ENCODE measurements around the gene RAB3B.
"Not testable (repeated sequence)": the region's sequence is repeated elsewhere in the genome, so short reads cannot be mapped to it uniquely, and the experiment has no call there.

Gene RAB3B

DNA sequence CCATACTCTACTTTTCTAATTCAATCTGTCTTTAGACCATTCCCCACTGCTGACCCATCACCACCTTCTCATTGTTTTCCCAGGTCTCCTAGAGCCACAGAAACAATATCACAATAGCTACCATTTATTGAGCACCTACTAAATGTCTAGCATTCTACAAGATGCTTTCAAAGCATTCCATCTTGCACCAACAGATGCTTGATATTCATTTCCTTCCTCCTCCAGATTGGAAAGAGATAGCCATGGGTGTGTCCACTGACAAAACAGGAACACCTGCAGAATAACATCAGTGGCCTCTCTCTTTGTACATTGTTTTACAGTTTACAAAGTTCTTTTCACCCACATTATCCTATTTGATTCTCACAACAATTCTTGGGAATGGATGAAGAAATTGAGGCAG is 2.2 kb downstream of the RAB3B start:
- no peak for DNase-seq

GRCh38 chr1:51986718-51987117 is 3.8 kb downstream of the RAB3B start:
- DNase-seq, result no peak

GRCh38 chr1:51982161-51982560 is 8.3 kb downstream of the RAB3B start:
- DNase-seq, result no peak

DNA sequence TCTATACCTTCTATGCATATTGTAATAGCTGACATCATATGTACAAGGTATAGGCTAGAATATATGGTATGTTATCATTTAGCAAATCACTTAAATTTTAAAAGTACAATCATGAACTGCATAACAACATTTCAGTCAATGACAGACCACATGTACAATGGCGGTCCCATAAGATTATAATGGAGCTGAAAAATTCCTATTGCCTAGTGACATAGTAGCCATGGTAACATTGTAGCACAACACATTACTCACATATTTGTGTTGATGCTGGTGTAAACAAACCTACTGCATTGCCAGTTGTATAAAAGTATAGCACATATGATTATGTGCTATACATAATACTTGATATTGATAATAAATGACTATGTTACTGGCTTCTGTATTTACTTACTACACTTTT is 8.9 kb downstream of the RAB3B start:
- DNase-seq, result no peak

GRCh38 chr1:51978099-51978498 is 12.4 kb downstream of the RAB3B start:
- DNase-seq, result no peak

GRCh38 chr1:51976846-51977602 is 13.5 kb downstream of the RAB3B start:
- DNase-seq, result no peak

DNA sequence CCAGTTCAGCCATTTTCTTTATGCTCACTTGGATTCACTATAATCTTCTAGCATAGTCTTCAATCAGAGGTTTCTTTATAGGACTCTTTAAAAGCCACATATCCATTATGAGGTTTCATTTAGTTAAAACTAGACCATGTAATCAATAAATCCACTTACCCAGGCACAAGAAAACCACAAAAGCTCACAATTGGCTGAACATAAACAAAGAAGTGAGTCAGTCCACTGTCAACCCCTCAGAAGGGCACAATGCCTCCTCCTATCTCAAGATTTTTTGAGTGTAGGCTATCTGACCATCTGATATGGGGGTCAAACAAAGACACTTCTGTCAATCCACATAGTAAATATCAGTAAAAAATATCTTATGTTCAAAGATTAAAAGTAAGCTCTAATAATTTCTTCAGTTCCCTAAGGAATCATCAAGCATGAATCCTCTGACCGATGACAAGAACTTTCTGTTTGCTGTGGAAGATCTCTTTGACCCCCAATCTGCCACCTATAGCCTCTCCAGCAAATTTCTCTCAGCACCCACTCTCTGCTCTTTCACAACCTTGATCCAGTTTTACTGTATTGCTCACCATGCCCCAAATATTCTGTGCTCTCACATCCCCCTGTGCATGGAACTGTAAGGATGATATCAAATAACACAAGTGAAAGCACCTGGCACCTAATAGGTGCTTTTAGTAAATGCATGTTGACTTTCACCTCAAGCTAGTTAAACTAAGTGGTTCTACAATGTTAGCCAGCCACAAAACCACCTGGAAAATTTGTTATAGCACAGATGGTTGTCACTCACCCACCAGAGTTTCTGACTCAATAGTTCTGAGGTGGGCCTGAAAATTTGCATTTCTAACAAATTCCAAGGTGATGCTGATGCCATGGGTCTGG is 16.7 kb downstream of the RAB3B start:
- DNase-seq, result peak; percentile 83

GRCh38 chr1:51969038-51969705 is 21.3 kb downstream of the RAB3B start:
- DNase-seq, result no peak

DNA sequence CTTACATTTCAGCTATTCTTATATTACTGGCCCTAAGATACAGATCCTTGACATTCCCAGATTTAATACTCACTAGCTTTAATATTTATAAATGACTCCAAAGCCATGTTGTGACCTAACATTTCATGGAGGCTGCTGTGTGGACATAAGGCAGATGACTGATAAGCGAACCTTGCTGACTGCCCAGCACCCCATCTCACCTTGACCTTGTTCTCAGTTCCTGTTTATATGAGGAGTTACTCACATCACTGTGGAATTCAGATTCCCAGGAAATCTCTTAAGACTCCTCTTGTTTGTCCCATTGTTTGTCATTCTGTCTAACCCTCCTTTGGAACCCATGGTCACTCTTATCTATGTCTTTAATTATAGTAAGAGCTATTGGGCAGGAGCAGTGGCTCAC is 21.9 kb downstream of the RAB3B start:
- no peak for DNase-seq

DNA sequence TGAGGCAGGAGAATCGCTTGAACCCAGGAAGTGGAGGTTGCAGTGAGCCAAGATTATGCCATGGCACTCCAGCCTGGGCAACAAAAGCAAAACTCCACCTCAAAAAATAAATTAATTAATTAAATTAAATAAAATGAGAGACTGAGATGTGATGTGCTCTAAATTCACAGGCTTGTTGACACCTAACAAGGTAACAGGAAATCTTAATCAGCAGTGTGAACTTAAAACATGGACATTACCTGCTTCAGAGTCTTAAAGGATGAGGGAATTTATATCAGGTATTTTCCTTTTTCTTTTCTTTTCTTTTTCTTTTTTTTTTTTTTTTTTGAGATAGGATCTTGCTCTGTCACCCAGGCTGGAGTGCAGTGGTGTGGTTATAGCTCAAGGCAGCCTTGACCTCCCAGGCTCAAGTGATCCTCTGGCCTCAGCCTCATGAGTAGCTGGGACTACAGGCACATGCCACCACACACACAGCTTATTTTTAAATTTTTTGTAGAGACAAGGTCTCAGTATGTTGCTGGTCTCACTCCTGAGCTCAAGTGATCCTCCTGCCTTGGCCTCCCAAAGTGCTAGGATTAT is 23.2 kb downstream of the RAB3B start:
- DNase-seq, result not testable (repeated sequence)

GRCh38 chr1:51966559-51966958 is 23.9 kb downstream of the RAB3B start:
- DNase-seq, result no peak

GRCh38 chr1:51964309-51964696 is 26.2 kb downstream of the RAB3B start:
- no peak for DNase-seq

DNA sequence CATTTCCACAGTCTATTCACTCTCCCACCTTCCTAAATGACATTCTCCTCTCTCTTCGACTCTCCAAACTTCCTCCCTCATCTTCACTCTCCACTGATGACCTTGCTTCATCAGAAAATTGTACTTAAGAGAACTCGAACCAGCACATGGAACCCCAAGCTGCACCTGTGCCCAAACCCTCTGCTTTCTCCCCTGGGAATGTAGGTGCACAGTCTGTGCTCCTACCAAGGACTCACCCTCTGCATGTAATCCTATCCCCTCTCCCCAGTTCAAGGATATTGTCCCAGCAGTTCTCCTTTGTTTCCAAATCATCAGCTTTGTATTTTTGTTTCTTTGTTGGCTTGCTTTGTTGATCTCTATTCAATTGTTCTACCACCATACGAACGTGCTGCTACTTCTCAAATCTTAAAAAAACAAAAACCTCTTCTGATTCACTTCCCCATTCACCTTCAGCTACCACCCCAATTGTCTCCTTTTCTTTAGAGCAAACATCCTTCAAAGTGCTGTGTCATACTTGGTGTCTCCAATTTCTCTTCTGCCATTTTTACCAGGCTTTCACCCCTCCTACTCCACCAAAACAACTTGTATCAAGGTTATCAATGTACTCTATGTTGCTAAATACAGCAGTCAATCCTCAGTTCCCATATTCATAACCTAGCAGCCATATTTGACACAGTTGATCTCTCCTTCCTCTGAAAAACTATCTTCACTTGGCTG is 26.8 kb downstream of the RAB3B start:
- DNase-seq, result peak; percentile 65

GRCh38 chr1:51962486-51963356 is 27.8 kb downstream of the RAB3B start:
- DNase-seq, result no peak

DNA sequence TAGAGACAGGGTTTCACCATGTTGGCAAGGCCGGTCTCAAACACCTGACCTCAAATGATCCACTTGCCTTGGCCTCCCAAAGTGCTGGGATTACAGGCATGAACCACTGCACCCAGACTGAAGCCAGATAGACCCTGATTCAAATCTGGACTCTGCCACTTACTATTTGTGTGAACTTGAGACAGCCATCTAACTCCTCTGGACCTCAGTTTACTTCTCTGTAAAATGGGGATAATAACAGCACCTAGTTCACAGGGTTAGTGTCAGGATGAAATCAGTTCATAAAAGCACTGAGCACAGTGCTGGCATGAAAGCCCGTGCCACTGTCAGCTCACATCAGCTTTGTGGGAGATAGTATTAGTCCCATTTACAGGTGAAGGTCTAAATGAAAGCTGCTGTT is 28.5 kb downstream of the RAB3B start:
- DNase-seq, result no peak

GRCh38 chr1:51961231-51961630 is 29.3 kb downstream of the RAB3B start:
- DNase-seq, result no peak

GRCh38 chr1:51960262-51960661 is 30.2 kb downstream of the RAB3B start:
- DNase-seq, result peak; percentile 63

- DNase-seq, result no peak
Measured at GRCh38 chr1:51958824-51959223, 31.7 kb downstream of the RAB3B start.

- peak; percentile 51 for DNase-seq
Measured at GRCh38 chr1:51957618-51958017, 32.9 kb downstream of the RAB3B start.

DNA sequence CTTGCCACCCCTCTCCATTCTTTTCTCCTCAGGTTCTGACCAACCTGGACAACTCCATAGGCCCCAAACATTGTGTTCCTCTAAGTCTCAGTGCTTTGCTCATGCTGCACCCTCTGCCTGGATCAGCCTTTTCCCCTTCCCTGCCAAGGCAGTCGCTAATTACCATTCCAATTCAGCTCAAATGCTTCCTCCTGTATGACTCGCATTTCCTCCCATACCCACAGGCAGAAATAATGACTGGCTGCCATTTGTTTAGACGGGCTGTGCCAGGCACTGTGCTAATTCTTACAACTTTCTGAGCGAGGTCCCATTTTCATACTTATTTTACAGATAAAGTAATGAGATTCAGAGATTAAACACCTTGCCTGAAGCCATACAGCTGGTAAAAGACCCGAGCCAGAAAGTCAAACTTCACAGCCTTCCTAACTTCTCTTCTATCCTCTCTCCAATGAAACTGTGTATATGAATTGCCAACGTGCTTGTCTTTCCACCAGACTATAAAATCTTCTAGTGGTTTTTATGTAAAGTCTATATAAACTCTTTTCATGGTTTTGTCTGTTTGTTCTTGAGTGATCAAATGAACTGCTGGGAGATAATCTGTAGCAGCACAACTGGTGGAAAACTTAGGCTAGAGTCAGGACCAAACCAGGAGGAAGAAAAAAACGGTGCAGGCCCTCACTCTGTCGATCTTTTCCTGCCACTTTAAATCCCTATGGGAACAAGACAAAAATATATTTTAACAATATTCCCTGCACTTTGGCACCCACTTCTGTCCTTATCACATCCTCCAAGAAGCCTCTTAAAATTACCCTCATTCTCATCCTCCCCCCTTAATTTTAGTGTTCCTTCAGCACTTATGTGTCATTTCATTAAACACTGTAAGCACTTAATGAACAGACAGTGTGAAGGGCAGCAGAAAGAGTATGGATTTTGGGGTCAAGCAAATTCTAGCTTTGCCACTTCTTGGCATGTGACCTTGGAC is 33.7 kb downstream of the RAB3B start:
- DNase-seq, result no peak
